Calu3 (cell line): ENCODE data around the gene EFTUD2. TPM values are rescaled to one million over a fixed set of nuclear protein-coding genes. Genes with fewer than 3 reads are reported as not detected.

Experiments used
- BruUV-seq: library from RNA; stranded (reverse); fragments of 400-500 nt; replicated peaks from 2 replicates; lab custom pipeline; 2021; lab: Mats Ljungman, UMichigan
- CTCF ChIA-PET: fragments of 300-600 bp; sonication (Branson Sonifier 250); formaldehyde crosslinking; loops from one replicate; lab custom pipeline; 2022; ENCODE audit warnings: antibody characterized with exemption; lab: Charles Lee
- DNase-seq: peaks from one replicate; pipeline ENCODE4 v3.0.0; 2022
- H3K27ac Mint-ChIP-seq: one replicate; pipeline ENCODE4 v1.8.0; 2022; ENCODE audit warnings: mixed read lengths; ENCODE audit not compliant: unreplicated experiment
- H3K27me3 Mint-ChIP-seq: one replicate; pipeline ENCODE4 v1.8.0; 2022; ENCODE audit warnings: mixed read lengths; ENCODE audit not compliant: unreplicated experiment
- H3K36me3 Mint-ChIP-seq: one replicate; pipeline ENCODE4 v1.8.0; 2022; ENCODE audit warnings: mild to moderate bottlenecking, moderate library complexity, mixed read lengths; ENCODE audit not compliant: insufficient read depth, unreplicated experiment
- H3K4me1 Mint-ChIP-seq: one replicate; pipeline ENCODE4 v1.8.0; 2022; ENCODE audit warnings: mild to moderate bottlenecking, low read depth, mixed read lengths; ENCODE audit not compliant: unreplicated experiment
- H3K4me3 Mint-ChIP-seq: one replicate; pipeline ENCODE4 v1.8.0; 2022; ENCODE audit warnings: mild to moderate bottlenecking, low read depth, moderate library complexity, mixed read lengths; ENCODE audit not compliant: unreplicated experiment
- H3K9me3 Mint-ChIP-seq: one replicate; pipeline ENCODE4 v1.8.0; 2022; ENCODE audit warnings: low read depth, mixed read lengths; ENCODE audit not compliant: unreplicated experiment
- intact Hi-C: fragments of 100-400 bp; cut with micrococcal nuclease; formaldehyde crosslinking; loops from one replicate; pipeline ENCODE4 v1.10.0; 2022; ENCODE audit not compliant: unreplicated experiment
- total RNA-seq: library from RNA; stranded (reverse); gene quantifications from 2 replicates; pipeline ENCODE4 v1.2.3, GENCODE V29; 2022
- TF ChIP-seq, protein P1 (sequence below): fragments of 200-600 bp; IDR thresholded peaks from one replicate; pipeline ENCODE4 v1.8.0; 2022; ENCODE audit warnings: antibody characterized with exemption; ENCODE audit not compliant: unreplicated experiment

The EFTUD2 gene
- total RNA-seq, 1 experiment from 2014 or later, result 197 TPM

DNA sequence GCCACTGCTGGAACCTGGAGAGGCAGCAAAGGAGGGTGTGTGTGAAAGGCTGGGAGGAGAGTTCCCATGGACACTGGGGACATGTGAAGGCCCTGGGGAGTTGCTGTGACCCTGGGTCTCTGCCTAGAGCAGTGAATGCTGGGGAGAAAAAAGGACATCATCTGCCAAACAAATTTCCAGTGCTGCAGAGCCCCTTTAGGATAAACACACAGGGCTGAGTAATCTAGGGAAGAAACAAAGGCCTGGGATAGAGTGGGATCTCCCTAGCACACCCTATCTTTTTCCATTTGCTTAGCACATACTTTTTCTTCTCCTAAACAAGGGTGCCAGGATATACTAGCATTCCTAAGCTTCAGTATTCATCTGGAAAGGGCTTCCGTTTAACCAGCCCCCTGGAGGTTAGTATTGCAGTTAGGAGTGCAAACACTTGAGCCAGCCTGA is 54.8 kb downstream of the EFTUD2 start:
- no peak for DNase-seq
- H3K36me3 Mint-ChIP-seq, result peaks cover 28% of the 10 kb centered on the region
- intact Hi-C loops, result no loop called here
- no peaks in the 10 kb centered on the region for H3K9me3 Mint-ChIP-seq
- CTCF ChIA-PET, result interaction anchor here (0.6 kb wide), 1 partner anchor 92 kb away, joined by 3 read pairs; no protein-coding TSS in a partner anchor
- H3K27ac Mint-ChIP-seq, result no peak overlapping the region
- BruUV-seq, result no TSS peak
- H3K27me3 Mint-ChIP-seq, result no peaks in the 10 kb centered on the region
- TF ChIP-seq, protein P1, sequence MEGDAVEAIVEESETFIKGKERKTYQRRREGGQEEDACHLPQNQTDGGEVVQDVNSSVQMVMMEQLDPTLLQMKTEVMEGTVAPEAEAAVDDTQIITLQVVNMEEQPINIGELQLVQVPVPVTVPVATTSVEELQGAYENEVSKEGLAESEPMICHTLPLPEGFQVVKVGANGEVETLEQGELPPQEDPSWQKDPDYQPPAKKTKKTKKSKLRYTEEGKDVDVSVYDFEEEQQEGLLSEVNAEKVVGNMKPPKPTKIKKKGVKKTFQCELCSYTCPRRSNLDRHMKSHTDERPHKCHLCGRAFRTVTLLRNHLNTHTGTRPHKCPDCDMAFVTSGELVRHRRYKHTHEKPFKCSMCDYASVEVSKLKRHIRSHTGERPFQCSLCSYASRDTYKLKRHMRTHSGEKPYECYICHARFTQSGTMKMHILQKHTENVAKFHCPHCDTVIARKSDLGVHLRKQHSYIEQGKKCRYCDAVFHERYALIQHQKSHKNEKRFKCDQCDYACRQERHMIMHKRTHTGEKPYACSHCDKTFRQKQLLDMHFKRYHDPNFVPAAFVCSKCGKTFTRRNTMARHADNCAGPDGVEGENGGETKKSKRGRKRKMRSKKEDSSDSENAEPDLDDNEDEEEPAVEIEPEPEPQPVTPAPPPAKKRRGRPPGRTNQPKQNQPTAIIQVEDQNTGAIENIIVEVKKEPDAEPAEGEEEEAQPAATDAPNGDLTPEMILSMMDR, result no peak
- no peak overlapping the region for H3K4me3 Mint-ChIP-seq
- no peaks in the 10 kb centered on the region for H3K4me1 Mint-ChIP-seq

DNA sequence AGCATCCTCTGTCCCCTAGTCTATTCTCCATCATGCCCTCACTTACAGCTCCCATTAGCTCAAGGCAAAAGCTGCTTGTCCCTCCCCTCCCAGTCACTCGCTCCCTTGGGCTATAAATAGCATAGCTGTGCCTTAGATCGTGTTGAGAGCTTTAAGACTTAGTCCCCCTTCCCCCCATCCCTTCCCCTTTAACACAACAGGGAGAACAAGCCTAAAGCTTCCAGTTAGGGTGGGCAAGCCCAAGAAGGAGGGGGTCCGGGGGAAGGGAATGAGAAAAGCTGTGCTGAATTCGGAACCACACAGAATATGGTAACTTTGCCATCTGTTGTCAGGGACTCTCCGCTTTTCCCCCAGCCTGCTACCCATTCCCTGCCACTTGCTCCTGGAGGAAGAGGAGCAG is 56.5 kb downstream of the EFTUD2 start:
- intact Hi-C loops, result no loop called here
- no TSS peak for BruUV-seq
- H3K9me3 Mint-ChIP-seq, result no peaks in the 10 kb centered on the region
- H3K36me3 Mint-ChIP-seq, result peaks cover 18% of the 10 kb centered on the region
- H3K27me3 Mint-ChIP-seq, result no peaks in the 10 kb centered on the region
- DNase-seq, result no peak
- TF ChIP-seq, protein P1, result no peak
- no peak overlapping the region for H3K27ac Mint-ChIP-seq
- H3K4me3 Mint-ChIP-seq, result no peak overlapping the region
- CTCF ChIA-PET, result no interaction called here
- H3K4me1 Mint-ChIP-seq, result no peaks in the 10 kb centered on the region

DNA sequence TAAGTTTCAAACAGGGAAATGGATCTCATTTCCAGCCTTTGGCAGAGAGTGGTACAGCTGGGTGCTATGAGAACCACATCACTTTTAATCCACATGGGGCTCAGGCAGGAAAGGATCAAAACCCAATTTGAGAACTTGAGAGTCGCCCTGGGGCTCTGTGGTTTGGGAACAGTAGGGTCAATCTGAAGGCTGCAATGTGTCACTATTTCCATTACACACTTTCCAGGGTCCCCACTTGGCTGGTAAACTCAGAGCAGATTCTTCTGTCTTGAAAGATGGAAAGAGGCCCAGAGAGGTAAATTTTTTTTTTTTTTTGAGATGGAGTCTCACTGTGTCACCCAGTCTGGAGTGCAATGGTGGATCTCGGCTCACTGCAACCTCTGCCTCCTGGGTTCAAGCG is 58.3 kb downstream of the EFTUD2 start:
- intact Hi-C loops, result no loop called here
- no peak for DNase-seq

DNA sequence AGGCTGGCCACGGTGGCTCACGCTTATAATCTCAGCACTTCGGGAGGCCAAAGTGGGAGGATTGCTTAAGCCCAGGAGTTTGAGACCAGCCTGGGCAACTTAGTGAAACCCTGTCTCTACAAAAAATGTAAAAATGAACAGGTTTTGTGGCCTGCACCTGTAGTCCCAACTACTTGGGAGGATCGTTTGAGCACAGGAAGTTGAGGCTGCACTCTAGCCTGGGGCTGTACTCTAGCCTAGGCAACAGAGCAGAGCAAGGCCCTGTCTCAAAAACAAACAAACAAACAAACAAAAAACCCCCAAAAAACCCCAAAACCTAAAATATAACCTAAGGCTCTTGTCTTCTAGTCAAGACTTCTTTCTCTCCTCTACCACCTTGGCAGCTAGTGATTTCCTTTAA is 59.0 kb downstream of the EFTUD2 start:
- DNase-seq, result no peak
- no peaks in the 10 kb centered on the region for H3K9me3 Mint-ChIP-seq
- no peak overlapping the region for H3K4me3 Mint-ChIP-seq
- CTCF ChIA-PET, result no interaction called here
- H3K27ac Mint-ChIP-seq, result no peak overlapping the region
- H3K4me1 Mint-ChIP-seq, result no peaks in the 10 kb centered on the region
- TF ChIP-seq, protein P1, result no peak
- BruUV-seq, result no TSS peak
- H3K27me3 Mint-ChIP-seq, result no peaks in the 10 kb centered on the region
- intact Hi-C loops, result no loop called here
- peaks cover 5% of the 10 kb centered on the region for H3K36me3 Mint-ChIP-seq

More for the DNA sequence above, 58.3 kb downstream of the EFTUD2 start:
- TF ChIP-seq, protein P1, result no peak
- Mint-ChIP-seq H3K4me1 (no peaks in the 10 kb centered on the region), H3K36me3 (peaks cover 5% of the 10 kb centered on the region), H3K27me3 (no peaks in the 10 kb centered on the region), H3K9me3 (no peaks in the 10 kb centered on the region), H3K4me3 (no peak overlapping the region), H3K27ac (no peak overlapping the region)
- no TSS peak for BruUV-seq
- CTCF ChIA-PET, result interaction anchor here (0.7 kb wide), 3 partner anchors 159 to 366 kb away, joined by 3 to 4 read pairs (median 3); no protein-coding TSS in a partner anchor
